WI38 (cell line): Measurements from ENCODE around the gene PEMT.

ENCODE experiments used
- H3K4me3 ChIP-seq: 2 replicates; pipeline ENCODE4 v1.5.1; 2011; ENCODE audit warnings: low read depth, mild to moderate bottlenecking, control low read depth, low read length
- CTCF ChIP-seq: IDR thresholded peaks from 2 replicates; pipeline ENCODE4 v1.5.1; 2012; ENCODE audit warnings: low read depth, mild to moderate bottlenecking, control low read depth, low read length

Gene PEMT

DNA sequence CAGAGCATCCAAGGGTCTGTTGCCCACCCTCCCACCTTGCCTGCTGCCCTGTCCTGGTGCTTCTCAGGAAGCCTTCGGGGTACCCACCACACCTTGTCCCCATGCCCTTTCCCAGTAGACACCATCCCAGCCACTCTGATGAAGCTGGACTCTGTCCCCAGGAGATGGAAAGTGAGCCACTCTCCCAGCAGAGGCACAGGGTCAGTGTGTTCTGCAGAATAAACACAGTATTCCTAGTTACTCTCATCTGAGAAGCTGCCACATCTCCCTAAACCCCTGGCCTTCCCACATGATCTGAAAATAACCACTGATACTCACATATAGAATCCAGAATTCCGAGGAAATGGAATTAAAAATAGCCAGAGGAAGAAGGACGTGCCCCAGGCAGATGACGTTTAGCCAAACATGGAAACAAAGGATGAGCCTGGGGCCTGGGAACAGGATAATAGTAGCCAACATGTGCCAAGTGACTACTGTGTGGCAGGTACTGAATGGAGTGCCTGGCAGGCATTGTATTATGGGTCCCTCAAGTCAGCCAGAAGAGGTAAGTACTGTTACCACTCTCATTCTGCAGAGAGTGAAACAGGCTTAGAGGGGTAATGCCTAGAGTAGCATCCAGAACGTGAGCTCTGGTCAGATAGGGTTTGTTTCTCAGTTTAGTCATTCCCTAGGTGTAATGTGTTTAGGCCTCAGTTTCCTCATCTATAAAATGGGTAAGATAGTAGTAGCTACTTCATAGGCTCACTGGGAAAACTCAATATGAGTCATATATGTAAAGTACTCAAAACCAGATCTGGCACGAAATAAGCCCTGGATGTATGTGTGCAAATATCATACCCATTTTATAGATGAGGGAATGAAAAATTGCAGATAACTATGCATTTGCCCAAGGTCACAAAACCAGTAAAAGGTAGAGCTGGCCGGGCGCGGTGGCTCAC lies 20.8 kb upstream of the PEMT start:
- H3K4me3 ChIP-seq = no peak overlapping the region
- TF ChIP-seq CTCF = no peak

DNA sequence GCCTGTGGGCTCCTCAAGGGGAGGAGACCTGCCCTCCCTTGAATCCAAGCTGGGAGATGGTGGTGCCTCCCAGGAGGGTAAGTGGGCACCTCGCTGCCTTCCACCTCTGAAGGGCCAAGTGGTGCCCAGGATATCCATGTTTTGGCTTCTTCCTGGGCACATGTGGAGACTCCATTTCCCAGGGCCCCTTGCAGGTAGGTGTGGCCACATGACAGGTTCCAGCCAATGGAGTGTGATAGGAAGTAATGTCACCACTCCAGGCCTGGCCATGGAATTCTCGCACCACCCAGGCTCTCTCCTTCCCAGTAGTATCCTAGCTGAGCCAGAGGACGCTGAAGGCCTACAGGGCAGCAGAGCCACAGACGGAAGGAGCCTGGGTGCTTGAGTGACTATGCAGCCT lies 17.6 kb upstream of the PEMT start:
- no peak overlapping the region for H3K4me3 ChIP-seq
- no peak for TF ChIP-seq CTCF

DNA sequence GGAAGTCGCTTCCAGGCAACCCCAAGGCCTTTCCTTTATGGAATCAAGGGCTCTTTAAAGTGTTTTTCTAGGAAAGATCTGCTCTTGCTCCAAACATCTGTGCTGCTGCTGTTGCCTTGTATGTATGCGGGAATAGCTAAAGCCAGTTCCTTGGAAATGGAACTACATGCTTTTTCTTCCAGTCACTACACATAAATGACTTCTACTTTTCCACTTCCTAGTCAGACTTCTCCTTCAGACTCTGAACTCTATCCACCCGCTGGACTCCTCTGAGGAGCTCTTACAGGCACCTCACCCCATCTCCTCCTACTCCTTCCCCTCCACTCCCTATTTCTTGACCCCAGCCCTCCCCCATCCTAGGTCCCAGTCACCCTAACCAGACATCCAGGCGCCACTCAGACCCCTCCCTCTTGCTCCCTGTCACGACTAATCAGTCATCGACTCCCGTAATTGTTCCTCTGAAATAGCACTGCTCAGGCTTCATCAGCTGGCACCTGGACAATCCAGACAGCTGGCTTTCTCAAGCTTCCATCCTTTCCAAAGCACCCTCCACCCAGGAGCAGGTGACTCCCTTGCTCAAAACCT lies 15.0 kb upstream of the PEMT start:
- TF ChIP-seq CTCF = no peak
- no peak overlapping the region for H3K4me3 ChIP-seq

- TF ChIP-seq CTCF = no peak
- no peak overlapping the region for H3K4me3 ChIP-seq
Measured at GRCh38 chr17:17605729-17606088, 14.2 kb upstream of the PEMT start.

DNA sequence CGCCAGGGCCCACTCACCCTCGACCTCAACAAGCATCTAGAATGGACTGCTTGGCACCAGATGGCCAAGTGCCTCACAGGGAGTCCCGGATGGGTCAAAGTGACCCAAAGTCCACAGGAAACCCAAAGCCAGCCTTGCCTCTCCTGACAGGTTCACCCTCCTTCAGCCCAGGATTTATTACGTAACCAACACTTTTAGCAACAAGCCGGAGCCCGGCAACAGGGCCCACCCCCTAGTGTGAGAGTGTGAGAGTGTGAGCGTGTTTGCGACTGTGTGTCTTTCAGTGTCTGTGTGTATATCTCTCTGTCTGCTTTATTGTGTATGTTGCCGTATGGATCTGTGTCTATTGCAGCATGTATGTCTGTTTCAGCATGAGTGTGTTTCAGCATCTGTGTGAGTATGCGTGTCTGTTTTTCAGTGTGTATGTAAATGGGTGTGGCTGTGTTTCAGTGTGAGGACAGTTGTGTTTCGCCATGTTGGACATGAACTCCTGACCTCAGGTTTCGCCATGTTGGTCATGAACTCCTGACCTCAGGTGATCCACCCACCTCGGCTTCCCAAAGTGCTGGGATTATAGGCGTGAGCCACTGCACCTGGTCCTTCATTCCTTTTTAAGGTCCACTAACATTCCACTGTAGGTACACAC lies 13.7 kb upstream of the PEMT start:
- H3K4me3 ChIP-seq = no peak overlapping the region
- TF ChIP-seq CTCF = no peak

GRCh38 chr17:17603895-17604225 lies 12.4 kb upstream of the PEMT start:
- H3K4me3 ChIP-seq = no peak overlapping the region
- TF ChIP-seq CTCF = no peak
